Endometrial microvascular endothelial cells (primary cell): ENCODE data around the gene EXOG. TPM values are rescaled to one million over a fixed set of nuclear protein-coding genes. Genes with fewer than 3 reads are reported as not detected.

Experiments used
- in situ Hi-C: cut with HindIII; loops from 2 replicates; pipeline ENCODE4 v1.10.0; 2017; ENCODE audit warnings: low sequenced_read_pairs, low pct_unique_long_range_greater_than_20kb; ENCODE audit errors: inconsistent ontology term
- total RNA-seq: library from RNA; depleted of rRNA; stranded (reverse); fragments of >200 nt; gene quantifications from one replicate; pipeline ENCODE4 v1.2.3, GENCODE V29; 2015; ENCODE audit errors: inconsistent ontology term

Gene EXOG
- total RNA-seq, 1 donor from 2014 or later, result 14.7 TPM

DNA sequence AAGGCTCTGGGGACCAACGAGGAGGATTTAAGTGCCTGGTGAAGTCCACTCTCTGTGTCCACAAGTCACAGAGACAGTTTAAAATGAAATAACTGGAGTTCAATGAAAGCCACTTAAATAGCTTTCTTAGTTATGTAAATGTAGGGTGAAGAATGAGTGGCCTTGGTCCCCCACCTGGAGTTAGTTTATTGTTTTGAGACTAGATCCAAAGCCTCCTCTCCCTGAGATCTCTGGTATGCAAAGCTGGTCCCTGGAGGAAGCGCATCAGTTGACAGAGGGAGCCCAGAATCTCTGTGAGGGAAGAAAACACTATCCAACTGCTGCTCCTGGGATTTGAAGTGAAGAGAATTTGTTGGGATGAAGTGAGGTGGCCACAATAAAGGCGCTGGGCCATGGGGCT lies 40.5 kb downstream of the EXOG start:
- in situ Hi-C loops, result no loop called here

DNA sequence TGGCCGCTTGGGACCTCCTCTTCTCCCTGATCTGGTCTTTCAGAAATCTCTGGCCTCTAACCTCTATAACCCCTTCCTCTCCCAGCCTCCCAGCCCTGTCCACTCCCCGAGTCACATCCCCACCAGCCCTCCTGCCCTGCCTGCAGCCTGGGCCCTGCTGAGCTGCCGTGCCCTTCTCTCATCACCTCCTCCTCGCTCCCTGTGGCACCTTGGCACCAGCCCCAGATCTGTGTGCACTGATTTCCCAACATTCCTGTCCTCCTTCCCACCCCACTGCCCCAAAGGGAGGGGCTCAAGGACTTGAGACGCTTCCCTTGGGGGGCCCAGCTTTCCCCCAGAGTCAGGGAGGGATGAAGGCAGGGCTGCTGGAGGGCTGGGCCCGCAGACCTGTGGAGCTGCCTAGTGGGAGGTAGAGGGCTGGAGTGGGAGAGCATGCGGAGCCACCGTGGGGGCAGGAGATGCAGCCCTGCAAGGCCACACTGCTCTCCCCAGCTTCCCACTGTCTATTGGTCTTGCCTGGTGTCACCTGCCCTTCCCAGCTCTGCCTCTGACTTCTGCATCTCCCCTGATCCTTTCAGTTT lies 42.7 kb downstream of the EXOG start:
- in situ Hi-C loops, result no loop called here

DNA sequence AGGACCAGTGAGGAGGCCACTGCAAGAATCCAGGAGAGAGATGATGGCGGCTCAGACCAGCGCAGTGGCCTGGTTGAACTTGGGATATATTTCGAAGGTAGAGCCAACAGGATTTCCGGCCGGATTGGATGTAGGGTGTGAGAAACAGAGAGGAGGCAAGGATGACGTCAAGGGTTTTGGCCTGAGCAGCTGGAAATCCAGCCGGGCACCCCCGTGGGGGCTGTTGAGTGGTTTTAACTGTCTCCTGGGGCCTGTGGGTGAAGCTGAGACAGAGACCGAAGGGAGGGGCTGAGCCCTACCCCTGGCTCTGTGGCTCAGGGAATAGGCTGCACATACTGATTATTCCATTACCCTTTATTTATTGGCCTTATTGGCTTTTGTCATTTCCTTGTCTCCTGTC lies 45.7 kb downstream of the EXOG start:
- in situ Hi-C loops, result no loop called here

DNA sequence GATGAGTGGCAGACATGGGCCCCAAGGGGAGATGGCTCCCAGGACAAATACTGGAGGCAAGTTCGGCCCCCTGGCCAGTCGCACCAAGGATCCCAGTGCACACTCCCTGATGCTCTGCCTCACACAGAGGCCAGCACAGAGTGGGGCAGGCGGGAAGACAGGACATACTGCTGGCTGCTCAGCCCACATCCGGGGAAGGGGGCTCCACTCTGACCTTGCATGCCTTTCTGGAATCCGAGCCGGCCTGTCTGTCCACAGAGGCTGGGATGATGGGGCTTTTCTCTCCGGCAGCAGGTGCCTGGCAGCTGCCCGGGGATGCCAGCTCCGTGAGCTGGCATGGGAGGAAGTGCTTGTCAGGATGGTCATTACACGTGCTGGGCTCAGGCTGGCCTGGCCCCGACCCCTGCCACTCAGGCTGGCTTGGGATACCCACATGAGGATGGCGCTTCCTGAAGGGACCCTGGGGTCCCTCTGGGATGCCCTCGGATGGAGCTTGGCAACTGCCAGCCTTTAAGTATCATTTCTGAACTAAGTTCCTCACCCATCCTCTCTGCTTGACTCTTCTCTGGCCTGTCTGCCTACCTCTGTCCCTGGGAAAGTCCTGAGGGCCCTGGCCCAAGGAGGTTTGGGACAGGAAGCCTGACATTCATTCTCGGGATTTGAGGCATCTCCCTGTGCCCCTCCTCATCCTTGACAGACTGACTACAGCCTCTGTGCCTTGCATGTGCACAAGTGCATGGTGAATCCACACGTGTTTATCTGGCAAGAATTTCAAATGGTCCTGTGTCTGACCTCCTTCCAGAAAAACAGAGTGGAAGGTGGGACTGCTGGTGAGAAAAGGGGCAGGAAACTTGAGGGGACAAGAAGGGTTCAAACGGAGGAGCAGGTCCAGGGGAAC lies 46.5 kb downstream of the EXOG start:
- in situ Hi-C loops, result no loop called here

DNA sequence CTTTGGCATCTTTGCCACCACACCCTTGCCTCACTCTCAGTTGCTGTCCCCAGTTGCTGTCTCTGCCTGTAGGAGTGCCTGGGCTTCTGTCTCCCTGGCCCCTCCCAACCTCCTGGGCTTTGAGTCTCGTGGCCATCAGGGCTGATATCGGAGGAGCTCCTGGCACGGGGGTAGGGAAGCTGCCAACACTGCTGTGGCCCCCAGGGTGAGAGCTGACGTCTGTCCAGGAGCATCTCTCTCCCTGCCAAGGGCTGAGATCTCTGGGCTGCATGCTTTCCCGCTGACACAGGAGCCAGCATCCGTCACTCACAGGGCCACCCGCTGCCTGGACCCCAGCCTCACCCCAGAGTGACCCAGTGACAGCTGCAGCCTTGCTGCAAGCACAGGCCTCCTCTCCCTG lies 47.4 kb downstream of the EXOG start:
- in situ Hi-C loops, result no loop called here

DNA sequence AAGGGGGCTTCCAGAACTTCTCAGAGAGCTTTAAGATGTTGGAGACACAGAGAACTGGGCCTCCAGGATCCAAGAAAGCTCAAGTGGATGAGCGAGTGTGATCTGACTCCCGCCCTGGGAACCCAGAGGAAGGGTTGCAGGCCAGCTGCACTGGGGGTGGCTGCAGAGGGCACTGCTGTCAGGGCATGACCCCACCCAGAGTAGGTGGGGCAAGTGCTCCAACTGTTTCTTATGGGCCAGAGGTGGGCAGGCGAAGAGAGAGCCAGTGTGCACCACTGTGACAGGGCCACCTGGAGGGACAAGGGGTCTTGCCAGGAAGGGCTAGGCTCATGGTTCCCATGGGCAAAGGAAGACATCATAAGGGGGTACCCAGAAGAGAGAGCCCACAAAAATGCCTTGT lies 48.8 kb downstream of the EXOG start:
- in situ Hi-C loops, result no loop called here

DNA sequence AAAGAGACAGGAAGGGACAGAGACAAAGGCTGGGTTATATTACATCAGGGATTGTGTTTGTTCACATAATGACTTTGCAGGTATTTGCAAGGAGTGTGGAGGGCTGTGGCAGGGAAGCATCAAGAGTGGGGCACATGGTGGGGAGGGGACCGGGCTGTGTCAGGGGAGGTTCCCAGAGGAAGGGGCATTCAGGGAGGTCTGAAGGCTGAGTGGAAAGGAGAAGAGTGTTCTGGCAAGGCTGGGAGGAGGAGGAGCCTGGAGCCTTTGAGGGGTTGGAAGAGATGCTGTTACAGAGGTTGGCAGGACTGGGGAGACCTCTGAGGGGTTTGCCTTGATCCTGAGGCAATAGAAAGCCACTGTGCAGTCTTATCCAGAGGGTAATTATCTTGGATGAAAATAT lies 49.4 kb downstream of the EXOG start:
- in situ Hi-C loops, result no loop called here

DNA sequence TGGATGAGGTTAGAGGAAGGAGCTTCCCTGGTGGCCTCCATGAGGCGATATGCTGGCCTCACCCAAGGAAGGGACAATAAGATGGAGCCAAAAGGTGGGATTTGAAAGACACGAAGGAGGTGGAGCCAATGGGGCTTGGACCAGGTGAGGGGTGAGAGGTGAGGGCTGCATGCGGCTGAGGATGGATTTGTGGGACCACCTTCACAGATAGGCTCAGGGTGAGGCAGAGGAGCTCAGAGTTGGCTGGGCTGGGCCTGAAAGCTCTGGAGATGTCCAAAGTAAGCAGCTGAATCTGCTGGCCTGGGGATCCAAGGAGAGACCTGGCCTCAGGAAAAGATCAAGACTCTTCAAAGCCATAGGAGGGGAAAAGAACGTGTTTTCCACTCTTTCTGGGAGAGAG lies 49.8 kb downstream of the EXOG start:
- in situ Hi-C loops, result no loop called here

DNA sequence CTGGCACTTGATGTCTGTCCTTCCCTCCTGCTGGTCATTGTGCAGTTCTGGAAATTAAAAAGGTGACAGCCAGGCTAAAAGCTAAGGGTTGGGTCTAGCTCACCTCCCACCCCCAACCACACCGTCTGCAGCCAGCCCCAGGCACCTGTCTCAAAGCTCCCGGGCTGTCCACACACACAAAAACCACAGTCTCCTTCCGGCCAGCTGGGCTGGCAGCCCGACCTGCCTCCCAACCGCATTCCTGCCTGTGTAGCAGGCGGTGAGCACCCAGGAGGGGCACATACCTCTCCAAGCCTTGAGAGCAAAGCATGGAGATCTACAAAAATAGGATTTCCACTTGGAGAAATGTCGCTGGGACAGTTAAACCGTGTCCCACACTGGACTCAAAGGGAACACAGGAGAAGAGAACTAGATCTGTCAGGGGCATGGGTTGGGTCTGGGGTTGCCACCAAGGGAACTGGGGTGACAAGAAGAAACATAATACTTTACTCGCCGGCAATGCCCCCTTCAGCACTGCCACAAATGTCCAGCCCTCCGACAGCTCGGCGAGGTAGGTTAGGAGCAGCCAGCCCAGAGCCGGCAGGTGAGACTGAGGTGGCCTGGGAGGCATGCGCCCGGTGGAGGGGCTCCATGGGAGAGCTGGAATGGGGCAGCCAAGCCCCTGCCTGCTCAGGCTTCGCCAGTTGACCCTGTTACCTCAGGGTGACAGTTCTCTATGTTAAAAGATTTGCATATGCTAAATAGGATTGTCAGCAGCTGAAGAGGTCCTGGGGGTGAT lies 52.2 kb downstream of the EXOG start:
- in situ Hi-C loops, result no loop called here

DNA sequence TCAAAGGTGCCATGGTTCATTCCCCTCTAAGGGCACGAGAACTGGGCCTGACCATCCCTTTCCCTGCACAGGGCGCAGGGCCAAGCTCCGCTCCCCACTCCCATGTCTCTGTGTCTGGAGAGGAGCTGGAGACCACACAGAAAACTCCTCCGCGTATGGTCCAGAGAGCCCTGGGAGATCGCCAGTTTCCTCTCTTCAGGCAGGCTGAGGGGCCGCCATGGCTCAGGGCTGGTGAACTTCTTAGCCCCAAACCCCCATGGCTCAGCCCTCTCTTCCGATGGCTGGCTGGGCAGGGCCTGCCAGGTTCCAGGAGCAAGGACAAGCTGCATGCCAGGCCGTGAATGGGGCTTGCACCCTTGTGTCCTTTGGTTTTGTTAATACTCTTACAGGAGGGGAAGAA lies 52.9 kb downstream of the EXOG start:
- in situ Hi-C loops, result no loop called here

DNA sequence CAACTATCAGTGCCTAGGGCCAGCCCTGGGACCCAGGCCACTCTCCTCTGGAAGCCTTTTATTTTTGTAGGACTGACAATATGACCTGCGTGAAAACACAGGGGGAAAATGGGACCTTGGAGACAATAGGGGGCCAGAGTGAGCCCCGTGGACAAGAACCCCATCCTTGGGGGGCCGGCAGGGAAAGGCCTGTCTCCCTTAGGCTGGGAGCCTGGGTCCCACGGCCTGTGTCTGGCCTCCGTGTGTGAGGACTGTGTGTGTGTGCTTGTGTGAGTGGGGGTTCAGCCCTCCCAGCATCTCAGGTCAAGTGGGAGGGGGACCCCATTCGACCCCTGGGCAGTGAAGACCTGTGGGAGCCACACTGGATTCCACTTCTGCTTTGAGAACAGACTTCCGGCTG lies 53.3 kb downstream of the EXOG start:
- in situ Hi-C loops, result no loop called here

DNA sequence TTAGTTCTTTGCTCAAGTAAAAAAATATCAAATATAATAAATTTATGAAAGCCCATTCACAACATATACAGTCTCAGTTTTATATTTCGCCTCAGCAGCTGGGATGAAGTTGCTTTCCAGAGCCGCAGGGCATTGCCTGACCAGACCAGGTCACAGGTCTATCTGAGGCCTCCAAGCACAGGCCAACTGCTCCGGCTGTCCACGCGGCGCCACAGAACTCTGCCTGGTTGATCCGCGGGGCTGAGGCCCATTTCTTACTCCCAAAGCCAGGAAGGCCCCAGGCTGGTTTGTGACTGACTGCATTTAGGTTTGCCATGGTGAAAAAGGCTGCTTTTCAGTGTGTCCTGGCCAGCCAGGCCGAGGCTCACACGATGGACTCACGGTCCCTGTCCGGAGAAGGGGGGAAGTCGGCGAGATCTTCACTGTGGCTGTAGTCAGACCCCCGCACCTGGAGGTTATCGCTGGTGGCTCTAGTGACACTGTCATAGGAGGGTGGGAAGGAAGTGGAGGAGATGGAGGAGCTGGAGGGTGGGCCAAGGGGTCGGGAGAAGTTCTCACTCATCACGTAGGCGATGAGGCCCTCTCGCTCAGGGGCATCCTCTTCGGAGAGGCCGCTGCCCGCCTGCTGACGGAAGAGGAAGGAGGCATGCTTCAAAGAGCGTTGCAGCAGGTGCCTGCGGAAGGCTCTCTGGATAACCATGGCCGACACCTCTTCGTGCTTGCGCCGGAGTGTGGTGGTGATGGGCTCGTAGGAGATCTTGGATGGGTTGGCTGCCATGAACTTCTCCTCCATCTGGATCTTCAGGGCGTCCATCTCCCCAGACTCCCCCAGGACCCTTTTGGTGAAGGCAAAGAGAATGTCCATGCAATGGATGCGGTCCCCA lies 54.1 kb downstream of the EXOG start:
- in situ Hi-C loops, result no loop called here

DNA sequence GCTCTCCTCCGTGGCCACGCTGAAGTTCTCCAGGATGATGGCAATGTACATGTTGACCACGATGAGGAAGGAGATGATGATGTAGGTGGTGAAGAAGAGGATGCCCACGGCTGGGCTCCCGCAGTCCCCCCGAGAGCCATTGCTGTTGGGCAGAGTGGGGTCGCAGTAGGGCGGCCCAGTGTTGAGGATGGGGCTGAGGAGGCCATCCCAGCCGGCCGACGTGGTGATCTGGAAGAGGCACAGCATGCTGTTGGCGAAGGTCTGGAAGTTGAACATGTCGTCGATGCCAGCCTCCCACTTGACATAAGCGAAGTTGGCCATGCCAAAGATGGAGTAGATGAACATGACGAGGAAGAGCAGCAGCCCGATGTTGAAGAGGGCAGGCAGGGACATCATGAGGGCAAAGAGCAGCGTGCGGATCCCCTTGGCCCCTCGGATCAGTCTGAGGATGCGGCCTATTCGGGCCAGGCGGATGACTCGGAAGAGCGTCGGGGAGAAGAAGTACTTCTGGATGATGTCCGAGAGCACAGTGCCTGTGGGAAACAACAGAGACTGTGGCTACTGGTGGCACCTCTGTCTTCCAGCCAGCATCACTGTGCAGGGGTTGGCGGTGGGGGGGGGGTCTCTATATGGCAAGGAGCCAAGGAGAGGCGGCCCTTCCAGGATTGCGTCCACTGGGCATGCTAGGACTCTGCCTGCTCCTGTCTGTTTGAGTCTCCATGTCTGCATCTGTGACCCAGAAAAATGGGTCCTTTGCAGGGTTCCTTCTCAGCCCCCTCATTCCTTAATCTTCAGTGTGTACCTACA lies 55.1 kb downstream of the EXOG start:
- in situ Hi-C loops, result no loop called here

DNA sequence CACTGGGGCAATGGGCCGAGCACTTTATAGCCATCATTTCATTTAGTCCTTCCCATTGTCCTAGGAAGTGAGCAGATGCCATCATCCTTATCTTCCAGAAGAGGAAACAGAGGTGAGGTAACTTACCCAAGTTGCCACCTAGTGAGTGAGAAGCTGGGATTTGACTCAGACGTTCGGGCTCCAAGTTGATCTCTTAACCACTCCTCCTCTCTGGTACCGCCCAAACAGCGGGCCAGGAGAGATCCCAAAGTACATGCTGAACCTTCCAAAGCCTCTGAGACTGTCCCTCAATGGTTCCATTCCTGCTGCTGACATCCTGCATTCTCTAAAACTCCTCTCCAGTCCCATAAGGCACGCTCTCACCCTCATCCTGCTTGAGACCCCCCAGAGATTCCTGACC lies 56.2 kb downstream of the EXOG start:
- in situ Hi-C loops, result no loop called here

DNA sequence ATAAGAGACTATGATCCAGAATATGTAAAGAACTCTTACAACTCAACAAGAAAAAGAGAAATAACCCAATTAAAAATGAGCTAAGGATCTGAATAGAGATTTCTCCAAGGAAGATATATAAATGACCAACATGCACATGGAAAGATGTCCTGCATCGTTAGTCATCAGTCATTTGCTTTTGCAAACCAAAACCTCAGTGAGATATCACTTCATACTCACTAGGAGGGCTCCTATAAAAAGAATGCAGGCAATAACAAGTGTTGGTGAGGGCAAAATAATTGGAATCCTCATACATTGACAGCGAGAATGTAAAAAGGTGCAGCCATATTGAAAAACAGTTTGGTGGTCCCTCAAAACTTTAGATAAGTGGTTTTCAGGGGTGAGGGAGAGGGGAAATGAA lies 56.9 kb downstream of the EXOG start:
- in situ Hi-C loops, result no loop called here

DNA sequence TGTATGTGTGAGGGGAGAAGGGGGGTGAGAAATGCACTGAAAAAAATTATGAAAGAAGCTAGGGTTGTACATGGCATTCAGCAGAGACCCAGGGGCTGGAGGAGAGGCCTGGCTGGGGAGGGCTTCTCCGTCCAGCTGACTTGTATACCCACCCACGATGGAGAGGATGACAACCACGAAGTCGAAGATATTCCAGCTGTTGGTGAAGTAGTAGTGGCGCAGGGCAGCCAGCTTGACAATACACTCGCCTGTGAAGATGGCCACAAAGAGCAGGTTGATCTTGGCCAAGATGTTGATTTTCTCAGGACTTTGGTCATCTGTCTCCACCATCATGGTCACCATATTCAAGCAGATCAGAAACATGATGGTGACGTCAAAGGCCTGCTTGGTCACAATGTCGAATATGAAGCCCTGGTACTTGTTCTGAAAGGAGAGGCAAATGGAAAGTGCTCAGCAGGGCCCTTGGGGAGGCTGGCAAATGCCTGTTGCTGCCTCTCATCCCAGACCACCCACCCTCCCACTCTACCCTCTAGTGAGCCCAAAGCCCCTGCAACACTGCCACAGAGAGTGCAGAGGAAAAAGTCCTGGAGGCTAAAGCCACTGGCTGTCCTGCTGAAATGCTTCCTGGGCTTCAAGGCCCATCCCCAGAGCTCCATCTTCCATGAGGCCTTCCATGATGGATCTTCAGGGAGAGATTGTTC lies 58.1 kb downstream of the EXOG start:
- in situ Hi-C loops, result no loop called here

DNA sequence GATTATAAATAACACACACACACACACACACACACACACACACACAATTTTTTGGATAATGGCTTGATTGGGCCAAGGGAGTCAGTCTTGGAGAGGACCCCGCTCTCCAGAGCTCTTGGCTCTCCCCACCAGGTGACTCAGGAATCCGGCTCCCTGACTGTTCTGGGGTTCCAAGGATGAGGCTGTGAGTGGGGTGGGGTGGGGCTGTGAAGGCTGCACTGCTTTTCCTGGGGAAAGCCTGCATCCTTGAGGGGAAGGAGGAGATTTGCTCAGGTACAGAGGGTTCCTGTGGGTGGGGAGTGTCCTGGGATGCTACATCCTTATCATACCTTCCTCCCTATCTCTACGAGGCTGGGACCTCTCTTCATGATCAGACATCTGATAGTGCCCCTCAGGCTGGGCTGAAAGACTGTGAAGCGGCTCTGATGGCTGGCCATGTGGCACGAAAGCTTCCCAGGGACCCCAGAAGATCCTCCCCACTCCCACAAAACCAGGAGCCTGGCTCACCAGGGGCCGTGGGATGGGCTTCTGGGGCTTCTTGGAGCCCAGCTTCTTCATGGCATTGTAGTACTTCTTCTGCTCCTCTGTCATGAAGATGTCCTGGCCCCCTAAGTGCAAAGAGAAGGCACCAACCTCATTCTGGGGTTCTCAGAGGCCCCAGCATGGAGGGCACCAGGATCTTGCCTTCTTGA lies 59.2 kb downstream of the EXOG start:
- in situ Hi-C loops, result no loop called here
